GM21825 (cell line): ENCODE measurements around the gene LRP8.

Source experiments
- ATAC-seq: cut with Tn5 transposase; IDR thresholded peaks from one replicate; pipeline ENCODE4 v1.9.1; 2021; ENCODE audit warnings: mild to moderate bottlenecking, moderate library complexity; ENCODE audit not compliant: unreplicated experiment

Gene LRP8

DNA sequence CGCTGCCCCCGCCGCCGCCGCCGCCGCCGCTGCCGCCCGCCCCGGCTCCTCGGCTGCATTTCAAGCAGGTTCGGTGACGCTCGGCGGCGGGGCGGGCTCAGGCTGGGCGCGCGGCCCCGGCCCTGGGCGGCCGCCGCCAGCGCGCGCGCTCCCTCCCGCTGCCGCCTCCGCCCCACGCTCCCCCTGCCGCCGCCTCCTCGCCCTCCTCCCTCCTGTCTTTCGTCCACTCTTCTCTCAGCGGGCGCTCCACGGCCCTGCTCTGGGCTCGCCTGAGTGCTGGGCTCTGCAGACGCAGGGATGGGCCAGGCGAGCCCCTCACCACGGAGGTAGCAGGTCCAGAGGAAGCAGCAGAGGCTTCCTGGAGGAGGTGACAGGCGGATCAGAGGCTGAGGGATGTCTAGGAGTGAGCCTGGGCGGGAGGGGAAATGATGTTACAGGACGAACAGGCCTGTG is at the start of gene LRP8:
Gene LRP8, minus strand, starts transcription at position 62 of the 453 bp plus-strand sequence. CDS start 158 bp downstream, outside the sequence.
- peak; percentile 34 for ATAC-seq

DNA sequence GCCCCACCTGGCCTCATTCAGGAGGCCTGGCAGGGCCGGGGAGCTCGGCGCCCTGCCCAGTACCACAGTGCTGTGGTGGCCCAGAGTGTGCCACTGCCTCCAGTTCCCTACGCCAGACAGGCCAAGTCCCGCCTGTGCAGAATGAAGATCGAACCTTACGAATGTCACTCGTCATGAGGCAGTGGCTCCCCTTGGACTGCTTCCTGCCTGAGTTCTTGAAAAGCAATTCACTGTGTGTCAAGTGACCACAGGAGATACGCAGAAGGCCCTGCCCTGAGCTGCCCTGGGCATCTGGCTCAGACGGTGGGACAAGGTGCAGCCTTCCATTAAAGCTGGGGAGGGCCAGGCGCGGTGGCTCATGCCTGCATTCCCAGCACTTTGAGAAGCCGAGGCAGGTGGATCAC is 49.6 kb upstream of the LRP8 start:
- no peak for ATAC-seq

- no peak for ATAC-seq
Measured at GRCh38 chr1:53376742-53377437, 49.0 kb upstream of the LRP8 start.

DNA sequence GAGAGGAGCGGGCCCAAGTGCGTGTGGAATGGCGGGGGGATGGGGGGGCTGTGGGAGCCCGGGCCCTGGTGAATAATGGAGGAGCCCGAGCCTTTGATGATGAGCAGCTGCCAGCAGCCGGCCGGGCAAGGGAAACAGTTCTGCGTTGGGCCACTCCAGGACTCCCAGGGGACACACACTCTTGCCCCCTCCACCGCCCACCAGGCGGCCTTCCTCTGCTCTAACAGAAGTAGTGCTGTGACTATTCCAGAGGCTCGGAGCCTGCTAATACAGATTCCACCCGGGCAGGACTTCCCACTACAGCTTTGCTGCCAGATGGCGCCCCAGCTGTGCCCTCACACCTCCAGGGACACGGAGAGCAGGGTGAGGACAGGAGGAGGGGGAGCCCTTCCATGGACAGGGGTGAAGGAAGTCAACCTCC is 48.2 kb upstream of the LRP8 start:
- ATAC-seq, result no peak

- ATAC-seq, result no peak
Measured at GRCh38 chr1:53375440-53375839, 47.6 kb upstream of the LRP8 start.

DNA sequence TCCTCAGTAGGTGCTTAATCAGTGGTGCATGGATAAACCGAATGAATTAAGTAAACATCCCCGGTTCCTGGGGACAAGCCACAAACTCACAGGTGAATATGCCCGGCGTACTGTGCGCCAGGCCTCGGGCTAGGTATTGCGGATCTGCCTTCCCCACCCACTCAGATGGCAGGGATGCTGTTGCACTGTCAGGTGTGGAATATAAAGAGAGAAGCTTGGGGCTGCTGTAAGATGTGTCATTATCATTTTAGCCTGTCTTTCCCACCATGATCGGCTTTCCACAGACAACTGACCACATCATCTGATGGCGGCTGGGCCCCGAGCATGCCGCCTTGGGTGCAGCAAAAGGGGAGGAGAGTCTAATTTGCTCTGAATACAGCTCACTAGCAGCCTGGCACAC is 45.4 kb upstream of the LRP8 start:
- ATAC-seq, result no peak

- ATAC-seq, result no peak
Measured at GRCh38 chr1:53372501-53372951, 44.7 kb upstream of the LRP8 start.

- no peak for ATAC-seq
Measured at GRCh38 chr1:53371851-53372250, 44.0 kb upstream of the LRP8 start.

DNA sequence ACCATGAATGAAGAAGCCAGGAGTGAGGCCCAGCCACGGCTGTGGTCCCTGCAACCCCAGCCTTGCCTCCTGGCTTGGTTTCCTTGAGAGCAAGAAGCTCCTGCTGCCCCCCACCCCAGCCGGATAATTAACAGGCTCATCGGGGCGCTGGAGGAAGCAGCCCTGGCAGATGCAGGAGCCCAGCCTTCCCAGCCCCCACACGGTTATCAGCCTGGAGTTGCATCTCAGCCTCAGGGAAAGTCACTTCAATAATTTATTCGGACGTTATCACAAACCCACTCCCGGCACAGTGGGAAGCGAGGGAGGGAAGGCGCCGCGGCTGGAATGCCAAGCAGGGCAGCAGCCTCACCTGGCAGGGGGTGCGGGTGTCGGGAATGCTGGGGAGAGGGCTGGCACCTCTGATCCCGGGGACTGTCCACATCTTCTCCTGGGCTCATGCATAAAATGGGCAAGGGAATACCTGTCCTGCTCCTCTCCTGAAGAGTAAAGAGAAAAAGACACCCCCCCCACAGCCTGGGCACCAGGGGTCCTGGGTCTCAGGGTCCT is 43.3 kb upstream of the LRP8 start:
- no peak for ATAC-seq

DNA sequence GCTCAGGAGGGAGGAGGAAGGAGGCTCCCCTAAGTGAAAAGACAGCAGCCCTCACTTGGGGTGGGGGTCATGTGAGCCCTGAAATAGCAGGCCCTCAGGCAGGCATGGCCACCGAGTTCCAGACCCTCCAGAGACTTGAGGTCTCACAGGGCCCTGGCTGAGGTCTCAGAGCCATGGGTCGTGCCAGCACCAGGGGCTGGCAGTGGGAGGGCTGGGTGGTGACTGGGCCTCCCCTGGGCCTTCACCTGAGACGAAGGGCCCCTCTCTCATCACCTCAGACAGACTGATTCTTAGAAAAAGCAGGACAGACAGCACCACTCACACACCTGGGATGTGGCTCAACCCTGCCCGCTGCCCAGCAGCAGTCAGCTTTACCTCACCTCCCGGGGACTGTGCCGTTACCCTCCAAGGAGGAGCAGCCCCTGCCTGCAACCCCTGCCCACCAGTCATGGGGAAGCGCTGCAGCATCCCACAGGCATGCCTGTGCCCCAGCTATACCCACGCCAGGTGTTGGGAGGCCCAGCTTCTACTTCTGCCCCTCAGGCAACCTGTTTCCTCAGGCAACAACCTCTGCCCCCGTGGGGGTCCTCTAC is 42.6 kb upstream of the LRP8 start:
- ATAC-seq, result no peak

DNA sequence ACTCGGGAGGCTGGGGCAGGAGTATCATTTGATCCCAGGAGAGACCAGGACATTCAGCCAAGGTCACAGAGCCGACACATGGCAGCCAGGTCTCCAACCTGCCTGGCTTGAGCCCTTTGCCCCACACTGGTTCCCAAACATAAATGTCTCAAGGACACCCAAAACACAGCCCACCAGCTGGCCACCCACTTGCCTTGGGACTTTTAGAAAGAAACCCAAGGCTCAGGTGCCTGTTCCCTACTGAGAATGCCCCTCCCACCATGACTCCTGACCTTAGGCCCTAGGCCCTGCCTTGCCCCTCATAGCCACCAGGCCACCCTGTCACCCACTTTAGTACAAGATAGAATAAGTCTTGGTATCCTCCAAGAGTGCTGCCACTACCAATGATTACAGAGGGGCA is 41.9 kb upstream of the LRP8 start:
- ATAC-seq, result no peak

- ATAC-seq, result no peak
Measured at GRCh38 chr1:53369034-53369750, 41.3 kb upstream of the LRP8 start.

DNA sequence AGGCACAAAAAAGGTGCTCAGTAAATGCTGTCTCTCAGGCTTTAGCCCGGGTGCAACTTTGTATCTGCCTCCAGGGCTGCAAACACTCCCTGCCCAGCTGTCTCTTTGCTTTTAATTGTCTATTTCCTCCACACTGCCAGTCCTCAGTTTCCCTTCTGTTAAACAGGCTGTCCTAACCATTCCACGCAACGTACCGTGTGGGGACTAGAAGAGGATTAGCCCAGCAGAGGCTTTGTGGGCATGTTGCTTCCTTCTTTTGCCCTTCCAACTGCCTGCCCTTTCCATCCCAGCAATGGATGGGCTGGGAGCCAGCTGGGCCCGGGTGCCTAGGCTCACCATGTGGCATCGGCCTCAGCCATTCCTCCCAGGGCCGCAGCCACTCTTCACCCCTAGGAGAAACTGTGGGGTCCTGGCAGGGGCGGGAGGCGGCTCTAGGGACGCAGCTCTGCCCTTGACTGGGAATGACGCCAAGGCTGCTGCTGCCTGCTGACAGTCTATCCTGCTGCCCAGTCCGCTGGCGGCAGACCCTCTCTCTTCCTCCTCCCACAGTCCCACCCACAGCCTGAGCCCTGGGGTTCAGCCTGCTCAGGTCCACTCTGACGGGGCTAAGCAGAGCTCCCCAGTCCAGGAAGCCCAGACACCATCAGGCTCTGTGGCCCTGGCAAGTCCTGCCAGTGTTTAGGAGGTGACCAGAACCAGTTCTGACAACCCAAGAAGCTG is 40.6 kb upstream of the LRP8 start:
- no peak for ATAC-seq

- peak; percentile 85 for ATAC-seq
Measured at GRCh38 chr1:53367503-53368313, 39.8 kb upstream of the LRP8 start.

DNA sequence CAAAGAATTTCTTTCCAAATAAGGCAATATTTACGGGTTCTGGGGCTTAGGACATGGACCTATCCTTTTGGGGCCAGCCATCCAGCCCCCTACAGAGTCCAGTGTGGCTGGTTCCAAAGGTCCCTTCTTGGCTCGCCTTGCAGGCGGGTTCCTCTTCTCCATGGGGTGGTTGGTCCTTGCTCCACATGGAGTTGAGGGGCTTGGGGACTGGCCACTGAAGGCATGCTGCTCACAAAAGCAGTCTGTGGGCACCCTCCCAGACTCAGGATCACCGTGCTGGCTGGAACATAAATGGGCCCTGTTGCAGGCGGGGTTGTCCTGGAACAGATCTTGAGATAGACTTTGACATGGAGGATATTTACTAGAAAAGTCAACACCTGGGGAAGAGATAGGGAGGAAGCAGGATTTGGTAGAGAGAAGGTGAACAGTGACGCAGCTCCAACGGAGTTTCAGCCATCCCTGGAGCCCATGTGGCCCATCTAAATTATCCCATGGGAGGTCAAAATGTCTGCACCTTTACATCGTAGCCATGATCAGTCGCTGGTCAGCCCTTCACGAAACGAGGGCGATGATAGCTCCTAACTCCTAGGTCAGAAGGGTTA is 39.1 kb upstream of the LRP8 start:
- ATAC-seq, result no peak

- ATAC-seq, result no peak
Measured at GRCh38 chr1:53365437-53366063, 37.7 kb upstream of the LRP8 start.

GRCh38 chr1:53362851-53363642 is 35.2 kb upstream of the LRP8 start:
- no peak for ATAC-seq

- no peak for ATAC-seq
Measured at GRCh38 chr1:53362270-53362669, 34.4 kb upstream of the LRP8 start.
